ENCODE measurements around the gene MTPN. TPM values are rescaled to one million over a fixed set of nuclear protein-coding genes. Genes with fewer than 3 reads are reported as not detected.

Gene MTPN
- total RNA-seq, 4 donors from 2014 or later, result 66.3 to 94.6 (median 75.0) TPM

GRCh38 chr7:135905858-135906257 is 71.3 kb downstream of the MTPN start:
- Histone ChIP-seq H3K27ac (peak overlapping the region in 1 of 4 donors; percentile 33), H3K27me3 (no peaks in the 10 kb centered on the region), H3K36me3 (no peaks in the 10 kb centered on the region), H3K4me3 (no peak overlapping the region), H3K4me1 (no peaks in the 10 kb centered on the region), H3K9me3 (no peaks in the 10 kb centered on the region)
- WGBS, 2 donors, result 32 to 63% methylated on average over 4 of the region's 4 CpGs
- DNase-seq (ENCODE audit: low spot score in 2 of 2), result no peak
- TF ChIP-seq POLR2A (IDR thresholded peaks at IDR 0.05) (no peak), CTCF (IDR thresholded peaks at IDR 0.05) (no peak), EP300 (IDR thresholded peaks at IDR 0.05) (no peak)

- Histone ChIP-seq H3K27me3 (no peaks in the 10 kb centered on the region), H3K27ac (peak overlapping the region in 1 of 4 donors; percentile 33), H3K9me3 (no peaks in the 10 kb centered on the region), H3K4me3 (no peak overlapping the region), H3K4me1 (no peaks in the 10 kb centered on the region), H3K36me3 (no peaks in the 10 kb centered on the region)
- 88 to 90% methylated on average over 4 of the region's 4 CpGs for WGBS, 2 donors
- DNase-seq (ENCODE audit: low spot score in 2 of 2), result no peak
- TF ChIP-seq POLR2A (IDR thresholded peaks at IDR 0.05) (no peak), EP300 (IDR thresholded peaks at IDR 0.05) (no peak), CTCF (IDR thresholded peaks at IDR 0.05) (no peak)
These were observed 71.8 kb downstream of the MTPN start for GRCh38 chr7:135905355-135905754.

GRCh38 chr7:135904282-135904681 is 72.9 kb downstream of the MTPN start:
- H3K36me3 ChIP-seq, result no peaks in the 10 kb centered on the region
- no peak overlapping the region for H3K4me3 ChIP-seq
- no peak overlapping the region for H3K27ac ChIP-seq
- no peak for TF ChIP-seq EP300 (IDR thresholded peaks at IDR 0.05)
- TF ChIP-seq POLR2A (IDR thresholded peaks at IDR 0.05), result no peak
- TF ChIP-seq CTCF (IDR thresholded peaks at IDR 0.05), result no peak
- no peaks in the 10 kb centered on the region for H3K9me3 ChIP-seq
- H3K27me3 ChIP-seq, result no peaks in the 10 kb centered on the region
- H3K4me1 ChIP-seq, result no peaks in the 10 kb centered on the region
- no peak for DNase-seq (ENCODE audit: low spot score in 2 of 2)
- 74 to 75% methylated on average over 3 of the region's 3 CpGs for WGBS, 2 donors

- 79 to 87% methylated on average over 5 to 6 of the region's 6 CpGs for WGBS, 2 donors
- Histone ChIP-seq H3K27me3 (no peaks in the 10 kb centered on the region), H3K4me1 (no peaks in the 10 kb centered on the region), H3K4me3 (no peak overlapping the region), H3K9me3 (no peaks in the 10 kb centered on the region), H3K27ac (no peak overlapping the region), H3K36me3 (no peaks in the 10 kb centered on the region)
- TF ChIP-seq EP300 (IDR thresholded peaks at IDR 0.05) (no peak), POLR2A (IDR thresholded peaks at IDR 0.05) (no peak), CTCF (IDR thresholded peaks at IDR 0.05) (no peak)
- no peak for DNase-seq (ENCODE audit: low spot score in 2 of 2)
These were observed 75.3 kb downstream of the MTPN start for GRCh38 chr7:135901585-135902540.

GRCh38 chr7:135900065-135900546 is 77.1 kb downstream of the MTPN start:
- Histone ChIP-seq H3K4me3 (no peak overlapping the region), H3K36me3 (no peaks in the 10 kb centered on the region), H3K9me3 (no peaks in the 10 kb centered on the region), H3K27ac (no peak overlapping the region), H3K4me1 (no peaks in the 10 kb centered on the region), H3K27me3 (no peaks in the 10 kb centered on the region)
- no peak for DNase-seq (ENCODE audit: low spot score in 2 of 2)
- 77 to 83% methylated on average over 5 of the region's 5 CpGs for WGBS, 2 donors
- TF ChIP-seq POLR2A (IDR thresholded peaks at IDR 0.05) (no peak), CTCF (IDR thresholded peaks at IDR 0.05) (no peak), EP300 (IDR thresholded peaks at IDR 0.05) (no peak)
